ENCODE measurements around the gene RAI14. TPM values are rescaled to one million over a fixed set of nuclear protein-coding genes. Genes with fewer than 3 reads are reported as not detected.

Gene RAI14
- total RNA-seq, 1 experiment from 2014 or later, result 23.6 TPM

- TF ChIP-seq CTCF (conservative IDR thresholded peaks at IDR 0.05; ENCODE audit: low read depth, low read length) (no peak), EZH2 (IDR thresholded peaks at IDR 0.05; ENCODE audit: borderline replicate concordance, low read depth, low read length, poor library complexity, severe bottlenecking) (no peak)
- ChIA-PET POLR2A (ENCODE audit: low non-redundant PET) (no interaction called here), CTCF (no interaction called here)
- BruUV-seq (replicated peaks), result no TSS peak
- Histone ChIP-seq H3K9me3 (ENCODE audit: low read depth, low read length, poor library complexity, severe bottlenecking) (no peaks in the 10 kb centered on the region), H3K4me1 (ENCODE audit: insufficient read depth, low read length, poor library complexity, severe bottlenecking) (no peaks in the 10 kb centered on the region), H3K27me3 (replicated peaks; ENCODE audit: insufficient read depth, low read depth, low read length, poor library complexity) (no peaks in the 10 kb centered on the region), H3K27ac (ENCODE audit: low read depth, low read length, poor library complexity, severe bottlenecking) (no peak overlapping the region), H3K36me3 (ENCODE audit: insufficient read depth, low read length, poor library complexity, severe bottlenecking) (no peaks in the 10 kb centered on the region), H3K4me3 (ENCODE audit: low read depth, low read length, poor library complexity, severe bottlenecking) (no peak overlapping the region)
- no peak for DNase-seq (ENCODE audit: low spot score)
- intact Hi-C loops (cut with micrococcal nuclease; ENCODE audit: unreplicated experiment), result no loop called here
These were observed 211.5 kb downstream of the RAI14 start for GRCh38 chr5:34867660-34868059.

GRCh38 chr5:34868791-34869190, 212.7 kb downstream of the RAI14 start:
- intact Hi-C loops (cut with micrococcal nuclease; ENCODE audit: unreplicated experiment), result no loop called here
- no peaks in the 10 kb centered on the region for H3K36me3 ChIP-seq (ENCODE audit: insufficient read depth, low read length, poor library complexity, severe bottlenecking)
- H3K9me3 ChIP-seq (ENCODE audit: low read depth, low read length, poor library complexity, severe bottlenecking), result no peaks in the 10 kb centered on the region
- H3K27ac ChIP-seq (ENCODE audit: low read depth, low read length, poor library complexity, severe bottlenecking), result no peak overlapping the region
- CTCF ChIA-PET, result no interaction called here
- no TSS peak for BruUV-seq (replicated peaks)
- POLR2A ChIA-PET (ENCODE audit: low non-redundant PET), result no interaction called here
- TF ChIP-seq CTCF (conservative IDR thresholded peaks at IDR 0.05; ENCODE audit: low read depth, low read length) (no peak), EZH2 (IDR thresholded peaks at IDR 0.05; ENCODE audit: borderline replicate concordance, low read depth, low read length, poor library complexity, severe bottlenecking) (no peak)
- no peak overlapping the region for H3K4me3 ChIP-seq (ENCODE audit: low read depth, low read length, poor library complexity, severe bottlenecking)
- no peaks in the 10 kb centered on the region for H3K4me1 ChIP-seq (ENCODE audit: insufficient read depth, low read length, poor library complexity, severe bottlenecking)
- no peaks in the 10 kb centered on the region for H3K27me3 ChIP-seq (replicated peaks; ENCODE audit: insufficient read depth, low read depth, low read length, poor library complexity)
- no peak for DNase-seq (ENCODE audit: low spot score)

- ChIA-PET POLR2A (ENCODE audit: low non-redundant PET) (no interaction called here), CTCF (no interaction called here)
- intact Hi-C loops (cut with micrococcal nuclease; ENCODE audit: unreplicated experiment), result no loop called here
- TF ChIP-seq CTCF (conservative IDR thresholded peaks at IDR 0.05; ENCODE audit: low read depth, low read length) (no peak), EZH2 (IDR thresholded peaks at IDR 0.05; ENCODE audit: borderline replicate concordance, low read depth, low read length, poor library complexity, severe bottlenecking) (no peak)
- Histone ChIP-seq H3K9me3 (ENCODE audit: low read depth, low read length, poor library complexity, severe bottlenecking) (no peaks in the 10 kb centered on the region), H3K27me3 (replicated peaks; ENCODE audit: insufficient read depth, low read depth, low read length, poor library complexity) (no peaks in the 10 kb centered on the region), H3K36me3 (ENCODE audit: insufficient read depth, low read length, poor library complexity, severe bottlenecking) (no peaks in the 10 kb centered on the region), H3K4me1 (ENCODE audit: insufficient read depth, low read length, poor library complexity, severe bottlenecking) (no peaks in the 10 kb centered on the region), H3K4me3 (ENCODE audit: low read depth, low read length, poor library complexity, severe bottlenecking) (no peak overlapping the region), H3K27ac (ENCODE audit: low read depth, low read length, poor library complexity, severe bottlenecking) (no peak overlapping the region)
- no peak for DNase-seq (ENCODE audit: low spot score)
- BruUV-seq (replicated peaks), result no TSS peak
These were observed 213.1 kb downstream of the RAI14 start for GRCh38 chr5:34869256-34869655.

Measured in A673 (cell line).